Hypothalamus (tissue), 51 donors: ENCODE data around the gene EFL1.
"Not testable (repeated sequence)": the region's sequence is repeated elsewhere in the genome, so short reads cannot be mapped to it uniquely, and the experiment has no call there.

Experiments used
- DNase-seq, 51 donors: peaks; one replicate each; lab custom pipeline; 2025; lab: John Stamatoyannopoulos, UW

EFL1 gene

DNA sequence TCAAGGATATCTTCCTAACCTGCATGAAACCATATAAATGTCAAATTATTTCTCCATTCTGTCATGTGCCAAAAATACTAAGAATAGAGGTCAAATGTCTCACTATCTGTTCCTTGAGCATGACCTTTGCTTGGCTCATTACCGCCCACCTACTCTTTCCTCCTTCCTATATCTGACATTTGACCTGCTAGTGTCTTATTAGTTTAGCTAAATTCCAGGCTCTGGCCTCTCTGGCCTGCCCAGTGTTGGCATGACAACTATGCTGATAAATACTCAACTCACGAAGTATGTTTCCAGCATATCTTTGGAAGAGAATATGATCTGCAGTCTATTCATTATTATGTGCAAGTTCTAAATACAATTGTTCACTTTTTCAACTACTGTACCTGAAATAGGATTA, 58.0 kb downstream of the EFL1 start:
- DNase-seq, result not testable (repeated sequence)

DNA sequence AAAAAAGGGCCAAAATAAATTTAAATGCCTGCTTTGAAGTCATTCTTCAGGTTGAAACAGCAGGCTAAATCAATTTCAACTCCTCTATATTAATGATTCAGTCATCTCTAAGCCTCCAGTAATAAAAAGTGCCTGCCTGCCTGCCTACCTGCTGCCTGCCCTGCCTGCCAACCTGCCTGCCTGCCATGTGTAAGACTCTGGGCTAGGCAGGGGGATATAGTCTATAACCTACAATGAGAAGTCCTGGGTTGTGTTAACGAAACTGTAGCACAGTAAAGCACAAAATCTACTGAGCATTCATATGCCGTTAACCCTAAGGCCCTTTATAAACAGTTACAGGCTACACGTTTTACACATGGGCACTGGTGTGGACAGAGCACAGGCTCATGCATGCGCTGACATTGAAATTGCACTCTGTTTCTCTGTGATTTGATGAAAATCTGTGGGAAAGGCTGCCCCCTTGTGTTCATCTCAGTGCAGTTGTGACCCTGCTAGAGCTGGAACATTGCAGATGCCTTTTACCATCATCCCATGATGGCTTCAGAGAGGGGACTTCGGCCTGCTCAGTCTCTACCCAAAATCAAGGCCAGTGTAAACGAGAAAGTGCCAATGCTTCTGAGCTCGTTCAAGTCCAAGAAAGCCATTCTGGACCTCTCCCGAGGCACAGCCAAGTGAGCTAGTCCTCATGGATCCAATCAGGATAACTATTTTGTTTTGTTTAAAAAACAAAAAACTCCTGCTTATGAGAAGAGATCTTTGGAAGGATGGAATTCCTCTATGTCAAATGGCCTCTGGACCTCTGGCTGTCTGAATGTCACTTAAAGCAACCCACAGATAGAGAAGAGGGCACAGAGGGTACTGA, 64.6 kb downstream of the EFL1 start:
- peak in 43 of 51 donors; percentile 2 to 89 (median 47) for DNase-seq

DNA sequence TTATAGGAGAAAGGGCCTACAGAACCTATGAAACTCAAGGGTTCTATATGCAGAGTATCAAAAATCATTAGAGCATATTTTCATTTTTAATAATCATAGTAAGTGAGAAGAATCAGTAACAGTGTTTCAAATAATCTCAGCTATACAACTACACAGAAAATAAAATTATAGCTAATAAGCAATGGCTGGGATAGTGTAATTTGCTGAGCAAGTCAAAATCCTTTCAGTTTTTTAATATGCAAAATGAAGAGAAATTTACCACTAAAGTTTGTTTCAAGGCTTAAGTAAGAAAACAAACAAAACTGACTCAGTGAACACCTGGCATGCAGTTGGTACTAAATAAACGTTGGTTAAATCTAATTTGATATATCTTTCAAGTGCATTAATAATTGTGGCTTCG, 66.2 kb downstream of the EFL1 start:
- DNase-seq, result no peak

DNA sequence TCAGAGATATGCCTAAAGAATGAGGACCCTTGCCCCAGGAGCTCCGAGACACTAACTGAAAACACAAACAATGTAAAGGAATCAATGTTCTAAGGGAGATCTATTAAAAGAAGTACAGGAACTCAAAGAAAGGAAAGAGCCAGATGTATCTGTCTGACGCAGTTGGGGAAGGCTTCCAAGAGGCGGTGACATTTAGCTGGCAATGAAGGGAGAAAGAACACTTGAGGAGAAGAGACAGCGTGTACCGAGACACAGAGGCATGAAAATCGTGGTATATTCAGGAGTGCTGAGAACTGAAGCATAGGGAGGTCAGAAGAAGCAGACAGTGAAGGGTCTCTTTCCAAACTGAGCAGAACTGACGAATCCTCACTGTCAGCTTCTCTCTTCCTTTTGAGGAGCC, 66.7 kb downstream of the EFL1 start:
- DNase-seq, result not testable (repeated sequence)

DNA sequence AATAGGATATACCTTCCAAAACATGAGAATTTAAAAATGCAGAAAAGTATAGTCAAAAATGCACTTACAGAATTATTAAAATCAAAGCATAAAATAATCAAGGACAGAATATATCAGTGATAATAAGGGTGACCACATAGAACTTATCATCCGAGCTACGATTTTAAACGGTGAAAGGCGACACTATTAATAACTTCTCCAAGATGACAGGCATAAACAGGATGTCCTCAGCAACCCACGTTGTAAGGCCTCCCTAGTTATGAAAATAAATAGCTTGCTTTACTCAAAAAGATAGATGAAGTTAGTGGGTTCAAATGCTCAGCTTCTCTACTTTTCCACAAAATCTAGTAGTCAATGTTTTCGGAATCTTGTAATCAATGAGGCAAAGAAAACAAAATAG, 68.0 kb downstream of the EFL1 start:
- DNase-seq, result not testable (repeated sequence)

DNA sequence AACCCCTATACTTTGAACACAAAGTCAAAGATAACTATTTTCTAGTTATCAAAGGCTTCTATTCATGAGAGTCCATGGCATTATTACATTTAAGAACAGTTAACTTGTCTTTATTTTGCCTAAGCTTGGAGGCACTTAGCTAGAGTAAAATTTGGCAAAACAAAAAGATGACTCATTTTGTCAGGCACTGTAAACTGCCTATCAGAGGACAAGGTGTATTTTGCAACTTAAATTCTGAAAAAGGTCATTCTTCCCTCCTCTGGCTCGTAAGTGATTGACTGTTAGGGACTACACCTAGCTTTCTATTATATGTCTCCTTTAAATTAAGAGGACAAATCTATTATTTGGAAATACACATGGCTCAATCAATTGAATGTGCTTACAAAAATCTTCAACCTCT, 69.1 kb downstream of the EFL1 start:
- not testable (repeated sequence) for DNase-seq

DNA sequence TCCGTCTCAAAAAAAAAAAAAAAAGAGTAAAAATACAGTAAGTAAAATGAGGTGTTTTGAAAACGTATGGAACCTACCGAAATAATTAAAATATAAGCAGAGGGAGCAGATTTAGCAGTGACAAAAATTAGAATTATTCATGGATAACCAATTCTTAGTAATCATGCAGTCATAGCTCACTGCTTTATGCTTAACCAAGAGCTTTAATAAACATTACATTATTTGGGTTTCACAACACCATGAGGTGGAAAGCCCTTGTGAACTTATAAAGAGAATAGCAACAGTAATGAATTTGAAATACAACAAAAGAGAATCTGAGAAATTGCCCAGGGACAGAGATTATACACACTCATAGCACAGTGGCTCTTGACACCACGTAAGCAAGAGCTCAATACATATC, 70.1 kb downstream of the EFL1 start:
- not testable (repeated sequence) for DNase-seq

DNA sequence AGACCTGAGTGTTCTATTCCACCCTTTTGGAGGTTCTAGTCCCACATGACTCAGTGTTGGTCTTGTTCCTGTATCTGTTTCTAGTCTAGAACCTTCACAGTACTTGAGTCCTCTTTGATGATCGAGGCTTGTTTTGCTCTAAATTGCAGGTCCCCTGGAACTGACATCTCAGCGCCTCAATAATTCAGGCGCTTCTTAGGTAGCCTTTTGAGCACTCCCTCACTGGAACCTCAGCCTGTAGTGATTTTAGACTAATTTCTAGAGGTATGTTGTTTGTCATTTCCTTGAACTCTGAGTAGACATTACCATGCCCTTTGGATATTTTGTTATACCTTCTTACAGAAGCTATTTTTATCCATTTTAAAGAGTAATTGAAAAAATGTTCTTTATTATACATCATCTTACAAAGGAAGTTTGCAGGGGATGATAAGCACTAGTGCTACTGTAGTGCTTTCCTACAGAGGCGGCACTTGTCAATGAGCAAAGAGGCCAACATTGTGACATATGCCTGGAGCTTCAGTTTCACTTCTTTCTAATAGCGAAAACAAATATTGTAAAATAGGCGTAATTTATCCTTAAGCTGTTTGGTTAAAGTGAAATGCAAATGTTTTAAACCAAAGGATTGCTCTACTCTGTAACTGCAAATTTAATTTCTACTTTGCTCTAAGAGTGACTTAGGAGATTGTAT, 75.7 kb downstream of the EFL1 start:
- DNase-seq, result no peak

DNA sequence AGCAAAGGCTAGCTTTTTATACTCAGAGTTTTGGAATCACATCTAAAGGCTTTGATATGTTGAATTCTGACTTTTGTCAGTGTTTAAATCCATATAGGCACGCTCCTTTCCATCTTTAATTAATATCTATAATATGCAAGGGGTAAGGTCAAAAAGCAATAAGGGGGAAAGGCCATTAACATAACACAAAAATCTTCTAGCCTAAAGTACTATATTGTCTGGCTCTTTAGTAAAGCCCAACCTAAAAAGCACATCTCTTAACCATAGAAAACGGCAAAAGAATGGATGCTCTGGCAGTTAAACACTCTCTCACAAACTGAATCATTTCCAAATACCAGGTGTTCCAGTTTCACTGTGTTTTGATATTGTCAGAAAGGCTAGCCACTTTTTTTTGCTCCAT, 76.4 kb downstream of the EFL1 start:
- no peak for DNase-seq

DNA sequence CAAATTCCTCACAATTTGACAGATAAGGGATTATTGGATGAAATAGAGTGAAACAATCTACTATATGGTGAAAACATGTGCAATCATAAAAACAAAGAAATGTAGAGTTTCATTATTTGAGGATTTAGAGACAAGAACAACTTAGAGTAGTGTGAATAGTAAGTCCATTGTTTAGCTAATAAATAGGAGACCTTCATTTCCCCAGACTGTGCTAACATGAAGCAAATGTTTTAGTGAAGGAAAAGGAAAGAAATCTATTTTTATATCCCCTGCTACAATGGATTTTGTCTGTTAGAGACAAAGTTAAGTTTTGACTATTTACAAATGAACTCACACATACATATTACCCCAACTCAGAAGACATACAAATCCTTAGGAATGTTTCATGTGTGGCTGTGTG, 77.8 kb downstream of the EFL1 start:
- peak in 1 of 51 donors; percentile 57 for DNase-seq

DNA sequence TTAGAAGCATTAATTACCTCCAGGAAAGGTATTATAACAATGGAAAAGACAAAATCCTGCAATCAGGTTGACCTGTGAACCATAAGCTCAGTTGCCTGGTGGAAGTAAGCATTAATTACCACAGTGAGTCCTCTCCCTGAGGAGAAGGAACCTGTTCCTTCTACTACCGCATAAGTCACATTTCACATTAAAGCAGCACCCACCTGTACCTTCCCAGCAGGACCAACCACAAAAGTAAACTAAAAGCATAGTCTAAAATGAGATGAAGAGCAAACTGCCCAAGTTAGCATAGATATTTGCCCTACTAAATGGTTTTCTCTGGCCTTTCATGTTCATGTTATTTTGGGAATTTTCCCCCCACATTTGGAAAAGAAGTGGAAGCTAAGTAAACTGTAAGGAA, 78.2 kb downstream of the EFL1 start:
- DNase-seq, result peak in 1 of 51 donors; percentile 37

DNA sequence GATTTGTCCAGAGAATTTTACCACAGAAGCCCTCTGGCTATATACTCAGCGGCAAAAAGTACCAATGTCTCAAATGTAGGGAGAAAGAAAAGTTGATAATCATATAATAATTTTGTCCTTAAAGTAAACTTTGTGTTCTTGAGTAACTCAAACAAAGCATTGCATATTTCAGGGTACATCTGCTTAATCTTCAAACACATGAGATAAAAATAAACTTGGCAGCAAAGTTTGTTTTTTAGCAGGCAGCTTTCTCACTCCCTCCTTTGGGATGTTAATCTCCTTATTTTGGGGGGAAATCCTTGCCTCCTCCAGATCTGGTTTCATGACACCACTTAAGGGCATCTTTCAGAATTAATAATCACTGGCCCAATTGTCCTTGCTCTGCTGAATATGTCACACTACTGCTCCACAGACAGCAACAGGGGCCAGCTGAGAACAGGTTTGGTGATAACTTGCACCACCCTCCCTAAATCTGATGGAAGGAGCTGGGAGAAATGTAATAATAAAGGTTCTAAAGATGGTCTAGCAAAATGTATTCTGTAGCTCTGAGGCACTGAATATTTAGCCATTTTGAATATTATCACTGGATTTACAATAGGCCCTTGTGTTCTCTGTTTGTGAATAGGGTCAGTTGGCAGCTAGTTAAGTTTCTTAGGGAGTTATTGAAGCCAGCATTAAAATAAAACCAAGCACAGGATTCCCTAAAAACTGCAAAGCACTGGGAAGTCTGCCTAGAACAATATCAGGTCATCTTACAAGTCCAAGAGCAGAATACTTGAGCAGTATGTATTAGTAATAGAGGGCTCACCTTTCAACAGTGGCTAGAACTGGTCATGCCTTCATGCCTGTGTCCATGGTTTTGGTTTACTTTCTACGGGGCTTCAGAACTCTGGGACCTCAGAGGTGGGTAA, 79.2 kb downstream of the EFL1 start:
- peak in 1 of 51 donors; percentile 48 for DNase-seq

DNA sequence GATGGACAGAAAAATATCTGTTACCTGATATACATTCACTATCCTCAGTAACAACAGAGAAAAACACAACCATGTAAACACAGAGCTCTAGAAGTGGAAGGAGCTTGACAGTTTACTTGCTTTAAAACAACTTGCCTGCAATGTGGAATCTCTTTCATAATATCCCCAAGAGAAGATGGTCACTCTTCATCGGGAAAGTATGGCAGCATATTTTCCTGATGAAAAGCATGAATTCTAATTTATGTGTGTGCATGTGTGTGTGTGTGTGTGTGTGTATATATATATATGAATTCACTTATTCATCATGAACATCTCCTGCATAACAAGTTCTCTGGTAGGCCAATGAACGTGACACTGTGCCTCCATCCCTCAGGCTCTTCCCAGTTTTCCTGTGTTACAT, 81.2 kb downstream of the EFL1 start:
- no peak for DNase-seq

DNA sequence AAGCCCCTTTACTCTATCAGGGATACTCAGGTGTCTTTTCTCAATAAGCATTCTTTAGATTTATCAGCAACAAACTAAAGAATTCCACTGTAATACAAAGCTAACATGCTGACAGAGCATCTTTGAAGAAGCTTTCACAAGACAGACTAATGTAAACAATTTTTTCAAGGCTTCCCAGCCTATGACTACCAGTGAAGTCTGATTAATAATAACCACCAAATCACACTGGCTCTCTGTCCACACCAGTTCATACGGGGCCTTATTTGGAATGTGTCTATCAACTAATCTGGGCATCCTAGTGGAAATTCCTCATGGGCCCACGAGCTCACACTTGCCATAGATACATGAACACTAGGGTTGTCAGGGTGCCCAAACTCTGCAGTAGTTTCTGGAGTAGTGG, 84.5 kb downstream of the EFL1 start:
- no peak for DNase-seq

DNA sequence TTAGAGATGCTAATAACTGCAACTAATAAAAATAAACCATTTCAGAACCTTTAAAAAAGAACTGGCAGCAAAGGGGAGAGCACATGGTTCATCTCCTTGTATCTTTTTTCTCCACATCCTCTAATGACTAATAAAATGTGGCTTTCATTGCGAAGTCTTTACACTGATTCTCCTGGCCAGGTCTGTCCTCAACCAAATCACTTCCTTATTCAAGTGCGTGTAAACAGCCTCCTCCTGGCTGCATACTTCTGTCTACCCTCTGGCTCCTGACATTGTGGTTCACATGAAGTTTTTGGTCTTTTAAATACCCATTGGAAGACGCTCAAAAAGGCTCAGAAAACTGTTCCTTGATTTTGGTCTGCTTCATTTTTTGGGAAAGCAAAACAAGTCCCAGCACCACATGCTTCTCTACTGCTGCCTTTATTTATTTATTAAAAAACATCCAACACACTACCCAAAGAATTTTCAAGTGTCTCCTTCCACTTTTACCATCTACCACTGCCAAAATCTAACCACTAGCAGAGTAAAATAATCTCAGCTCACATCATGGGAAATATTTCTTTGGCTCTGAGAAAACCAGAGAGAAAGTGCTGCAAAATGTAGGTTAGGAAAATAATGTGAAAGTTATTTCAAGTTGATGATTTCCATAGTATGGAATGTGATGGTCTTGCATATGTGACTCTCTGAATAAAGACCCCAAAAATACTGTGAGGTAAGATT, 85.1 kb downstream of the EFL1 start:
- DNase-seq, result no peak

DNA sequence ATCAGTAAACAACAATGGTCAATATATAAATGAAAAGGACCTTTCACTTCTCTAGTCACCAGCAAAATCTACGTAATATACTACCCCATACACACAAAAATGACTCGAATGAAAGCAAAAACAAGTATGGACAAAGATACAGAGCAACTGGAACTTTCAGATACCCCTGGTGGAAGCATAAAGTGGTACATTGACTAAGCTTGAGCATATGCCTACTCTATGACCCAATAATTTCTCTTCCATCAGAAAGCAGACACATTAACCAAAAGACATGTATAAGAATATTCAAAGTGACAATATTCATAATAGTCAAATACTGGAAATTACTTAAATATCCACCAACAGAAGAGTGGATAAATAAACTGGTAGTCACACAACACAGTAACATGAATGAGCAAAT, 86.0 kb downstream of the EFL1 start:
- no peak for DNase-seq

DNA sequence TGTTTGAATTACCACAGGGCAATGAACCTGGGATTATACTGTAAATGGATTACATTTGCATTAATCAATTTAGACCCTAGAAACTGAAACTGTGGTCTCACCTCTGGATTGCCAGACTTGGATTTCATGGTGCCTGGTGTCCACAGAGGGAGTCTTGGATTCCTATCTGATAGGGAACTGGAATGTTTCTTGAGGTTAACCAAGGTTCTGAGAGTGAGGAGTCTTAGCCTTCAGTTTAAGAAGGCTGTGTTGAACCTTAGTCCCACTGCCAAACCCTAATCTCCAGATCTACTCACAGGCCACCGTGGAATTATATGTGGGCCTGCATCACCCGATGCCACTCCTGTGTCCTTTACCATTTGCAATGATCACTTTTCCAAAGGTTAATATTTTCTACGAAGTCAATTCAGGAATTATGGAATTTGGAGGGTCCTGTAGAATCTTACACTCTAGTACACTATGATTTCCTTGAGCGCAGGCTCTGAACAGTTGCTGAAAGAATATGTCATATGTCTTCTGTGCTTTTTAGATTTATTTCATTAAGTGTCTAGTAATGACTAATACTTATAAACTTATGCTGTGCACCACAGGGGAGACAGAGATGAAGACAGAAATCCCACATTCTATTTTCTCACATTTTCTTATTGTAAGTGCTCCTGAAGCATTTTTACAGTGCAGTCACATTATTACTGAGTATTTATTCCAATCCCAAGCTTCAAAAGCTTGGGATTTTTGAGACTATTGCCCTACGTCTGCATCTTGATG, 87.9 kb downstream of the EFL1 start:
- DNase-seq, result no peak

DNA sequence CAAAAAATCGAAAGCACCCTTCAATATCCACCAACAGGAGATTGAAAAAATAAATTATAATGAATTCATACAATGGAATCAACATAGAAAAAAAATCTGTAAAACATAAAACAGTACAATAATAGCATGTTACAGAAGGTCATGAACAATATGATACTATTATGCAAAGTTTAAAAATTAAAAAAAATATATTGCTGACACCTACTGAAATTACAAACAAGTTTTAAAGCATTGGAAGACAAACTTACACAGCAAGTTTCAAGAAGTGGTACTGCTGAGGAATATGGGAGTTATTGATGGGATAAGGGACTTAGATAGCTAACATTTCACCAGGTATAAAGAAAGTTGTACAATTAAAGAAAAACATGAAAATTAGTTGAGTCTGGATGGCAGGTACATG, 89.4 kb downstream of the EFL1 start:
- no peak for DNase-seq

DNA sequence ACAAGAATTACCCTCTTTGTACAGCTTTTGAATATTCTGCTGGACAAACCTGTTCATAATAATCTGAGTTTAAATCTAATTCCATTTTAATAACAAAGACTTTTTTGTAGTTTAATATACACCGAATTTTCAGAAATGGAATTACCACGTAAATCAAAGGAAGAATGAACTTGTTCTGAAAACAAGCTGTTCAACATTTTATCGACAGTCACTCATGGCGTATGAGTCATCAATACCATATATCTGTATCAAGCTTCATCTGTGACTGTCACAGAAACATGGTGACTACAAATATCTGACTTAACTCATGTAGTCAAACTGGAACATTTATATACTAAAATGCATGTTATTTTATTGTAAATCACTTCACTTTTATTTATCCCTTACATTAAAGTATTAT, 90.0 kb downstream of the EFL1 start:
- DNase-seq, result no peak

DNA sequence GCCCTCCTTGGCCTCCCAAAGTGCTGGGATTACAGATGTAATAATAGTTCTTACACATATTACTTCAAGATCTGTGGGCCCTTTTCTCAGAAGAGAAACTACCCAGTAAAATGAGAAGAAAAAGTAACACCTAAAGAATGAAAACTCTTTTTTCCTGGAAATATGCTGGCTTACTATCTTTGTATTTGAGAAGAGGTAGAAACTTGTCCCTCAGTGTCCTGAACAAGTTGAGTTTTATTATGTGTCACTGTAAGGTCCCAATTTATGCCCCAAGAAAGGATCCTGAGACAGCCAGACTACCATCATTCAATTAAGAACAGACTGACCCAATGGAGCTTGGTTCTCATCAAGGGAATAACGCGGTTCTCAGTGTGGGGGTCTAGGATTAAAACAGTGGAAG, 93.8 kb downstream of the EFL1 start:
- no peak for DNase-seq
